ENCODE measurements around the gene MUC5B.

DNA sequence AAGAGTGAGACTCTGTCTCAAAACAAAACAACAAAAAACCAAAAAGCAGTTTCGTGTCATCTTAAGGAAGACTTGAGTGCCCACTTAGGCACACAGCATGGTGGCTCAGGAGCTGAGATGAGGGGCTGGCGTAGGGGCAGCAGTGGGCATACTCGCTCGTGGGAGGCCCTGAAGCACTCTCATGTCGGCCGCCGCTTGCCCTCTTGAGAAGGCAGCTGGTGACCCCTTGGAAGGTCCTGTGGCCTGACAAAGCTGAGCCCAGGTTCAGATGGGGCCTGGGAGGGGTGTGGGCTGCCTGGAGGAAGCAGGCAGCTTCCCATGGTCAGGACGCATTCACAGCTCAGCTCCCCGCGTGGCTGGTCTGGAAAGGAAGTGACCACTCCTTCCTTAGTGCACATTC is 15.0 kb downstream of the MUC5B start:
- TF ChIP-seq POLR2A (IDR thresholded peaks at IDR 0.05; ENCODE audit: low read depth, low read length), result no peak
- no peak for TF ChIP-seq POLR2AphosphoS5 (IDR thresholded peaks at IDR 0.05; ENCODE audit: low read depth, low read length)
- no peak for TF ChIP-seq TAF1 (IDR thresholded peaks at IDR 0.05; ENCODE audit: borderline replicate concordance, low read depth, low read length)
